Activated naive CD4-positive, alpha-beta T cell treated with anti-CD3 and anti-CD28 coated beads, Interleukin-2, amount 10 ng/mL, durations not matched to agents 7 days and 5 days (primary cell): ENCODE results near the gene MINDY3.
"Not testable (repeated sequence)": the region's sequence is repeated elsewhere in the genome, so short reads cannot be mapped to it uniquely, and the experiment has no call there.

Experiments used
- CTCF ChIA-PET: fragments of 350-600 bp; sonication (Branson Sonifier 250); formaldehyde crosslinking; loops from one replicate; lab custom pipeline; 2021; ENCODE audit warnings: antibody characterized with exemption; lab: Charles Lee
- DNase-seq: peaks from one replicate; pipeline ENCODE4 v3.0.0-alpha.2; 2020
- H3K27ac Mint-ChIP-seq: one replicate; pipeline ENCODE4 v1.8.0; 2021; ENCODE audit warnings: mild to moderate bottlenecking, moderate library complexity, mixed read lengths
- H3K27me3 Mint-ChIP-seq: one replicate; pipeline ENCODE4 v1.8.0; 2021; ENCODE audit warnings: mild to moderate bottlenecking, mixed read lengths
- H3K36me3 Mint-ChIP-seq: one replicate; pipeline ENCODE4 v1.8.0; 2021; ENCODE audit warnings: mixed read lengths
- H3K4me1 Mint-ChIP-seq: one replicate; pipeline ENCODE4 v1.8.0; 2021; ENCODE audit warnings: mixed read lengths
- H3K4me3 Mint-ChIP-seq: one replicate; pipeline ENCODE4 v1.8.0; 2021; ENCODE audit warnings: mild to moderate bottlenecking, moderate library complexity, mixed read lengths
- H3K9me3 Mint-ChIP-seq: one replicate; pipeline ENCODE4 v1.8.0; 2021; ENCODE audit warnings: mixed read lengths

Gene MINDY3

GRCh38 chr10:15859906-15860691, at the start of gene MINDY3:
Gene MINDY3 (minus strand): TSS chr10:15860507. CDS start chr10:15860299, 208 bp downstream.
- H3K4me3 Mint-ChIP-seq = peak within 1 kb of the TSS; percentile 95

GRCh38 chr10:15901889-15902288, 41.6 kb upstream of the MINDY3 start:
- no peaks in the 10 kb centered on the region for H3K9me3 Mint-ChIP-seq

More at GRCh38 chr10:15859906-15860691, at the start of gene MINDY3:
- Mint-ChIP-seq H3K27ac (peak within 1 kb of the TSS; percentile 93), H3K27me3 (peaks cover 8% of the 10 kb centered on the region), H3K4me1 (peaks cover 41% of the 10 kb centered on the region), H3K9me3 (no peaks in the 10 kb centered on the region), H3K36me3 (peaks cover 13% of the 10 kb centered on the region)
- peak; percentile 89 for DNase-seq
- CTCF ChIA-PET = interaction anchor here (0.8 kb wide), 1 partner anchor 42 kb away, joined by 3 read pairs; no protein-coding TSS in a partner anchor

GRCh38 chr10:15898046-15898445, 37.7 kb upstream of the MINDY3 start:
- no peak overlapping the region for H3K27ac Mint-ChIP-seq
- peaks cover 4% of the 10 kb centered on the region for H3K27me3 Mint-ChIP-seq
- H3K9me3 Mint-ChIP-seq = no peaks in the 10 kb centered on the region
- no peaks in the 10 kb centered on the region for H3K4me1 Mint-ChIP-seq
- DNase-seq = no peak
- no peak overlapping the region for H3K4me3 Mint-ChIP-seq
- no peaks in the 10 kb centered on the region for H3K36me3 Mint-ChIP-seq
- CTCF ChIA-PET = no interaction called here

More at GRCh38 chr10:15901889-15902288, 41.6 kb upstream of the MINDY3 start:
- Mint-ChIP-seq H3K4me3 (no peak overlapping the region), H3K4me1 (no peaks in the 10 kb centered on the region), H3K27ac (no peak overlapping the region), H3K36me3 (no peaks in the 10 kb centered on the region), H3K27me3 (no peaks in the 10 kb centered on the region)
- CTCF ChIA-PET = interaction anchor here (0.5 to 1.9 kb wide), 11 partner anchors 17 to 912 kb away, joined by 3 to 6 read pairs (median 4); no protein-coding TSS in a partner anchor
- DNase-seq = no peak

GRCh38 chr10:15897287-15897686, 37.0 kb upstream of the MINDY3 start:
- Mint-ChIP-seq H3K4me3 (no peak overlapping the region), H3K4me1 (no peaks in the 10 kb centered on the region), H3K36me3 (no peaks in the 10 kb centered on the region), H3K27me3 (peaks cover 9% of the 10 kb centered on the region), H3K27ac (no peak overlapping the region), H3K9me3 (no peaks in the 10 kb centered on the region)
- no peak for DNase-seq
- CTCF ChIA-PET = no interaction called here

- H3K27me3 Mint-ChIP-seq = peaks cover 9% of the 10 kb centered on the region
- no peak overlapping the region for H3K4me3 Mint-ChIP-seq
- no peak overlapping the region for H3K27ac Mint-ChIP-seq
- H3K4me1 Mint-ChIP-seq = no peaks in the 10 kb centered on the region
- H3K9me3 Mint-ChIP-seq = no peaks in the 10 kb centered on the region
- DNase-seq = no peak
- CTCF ChIA-PET = no interaction called here
- no peaks in the 10 kb centered on the region for H3K36me3 Mint-ChIP-seq
Measured at GRCh38 chr10:15896654-15897053, 36.3 kb upstream of the MINDY3 start.

- Mint-ChIP-seq H3K4me1 (no peaks in the 10 kb centered on the region), H3K4me3 (no peak overlapping the region), H3K36me3 (no peaks in the 10 kb centered on the region), H3K27me3 (peaks cover 29% of the 10 kb centered on the region), H3K9me3 (no peaks in the 10 kb centered on the region), H3K27ac (no peak overlapping the region)
- no peak for DNase-seq
- CTCF ChIA-PET = interaction anchor here (1.7 kb wide), 1 partner anchor 18 kb away, joined by 5 read pairs; no protein-coding TSS in a partner anchor
Measured at GRCh38 chr10:15884447-15884846, 24.1 kb upstream of the MINDY3 start.

GRCh38 chr10:15881542-15881941, 21.2 kb upstream of the MINDY3 start:
- Mint-ChIP-seq H3K27ac (no peak overlapping the region), H3K4me3 (no peak overlapping the region), H3K36me3 (no peaks in the 10 kb centered on the region), H3K9me3 (no peaks in the 10 kb centered on the region), H3K27me3 (peaks cover 29% of the 10 kb centered on the region), H3K4me1 (no peaks in the 10 kb centered on the region)
- no peak for DNase-seq
- CTCF ChIA-PET = interaction anchor here (1.1 kb wide), 1 partner anchor 928 kb away, joined by 3 read pairs; no protein-coding TSS in a partner anchor

- no peak for DNase-seq
- H3K27ac Mint-ChIP-seq = no peak overlapping the region
- H3K36me3 Mint-ChIP-seq = no peaks in the 10 kb centered on the region
- CTCF ChIA-PET = interaction anchor here (0.6 to 1.8 kb wide), 3 partner anchors 23 to 898 kb away, joined by 3 to 6 read pairs (median 3); no protein-coding TSS in a partner anchor
- no peaks in the 10 kb centered on the region for H3K9me3 Mint-ChIP-seq
- no peak overlapping the region for H3K4me3 Mint-ChIP-seq
- H3K4me1 Mint-ChIP-seq = no peaks in the 10 kb centered on the region
- H3K27me3 Mint-ChIP-seq = peaks cover 29% of the 10 kb centered on the region
Measured at GRCh38 chr10:15879663-15880062, 19.4 kb upstream of the MINDY3 start.

- Mint-ChIP-seq H3K27me3 (peaks cover 29% of the 10 kb centered on the region), H3K9me3 (no peaks in the 10 kb centered on the region), H3K27ac (no peak overlapping the region), H3K4me1 (no peaks in the 10 kb centered on the region), H3K4me3 (no peak overlapping the region), H3K36me3 (no peaks in the 10 kb centered on the region)
- CTCF ChIA-PET = interaction anchor here (1.1 to 1.8 kb wide), 2 partner anchors 23 to 899 kb away, joined by 3 to 6 read pairs; no protein-coding TSS in a partner anchor
- DNase-seq = peak; percentile 19
Measured at GRCh38 chr10:15879058-15879457, 18.8 kb upstream of the MINDY3 start.

GRCh38 chr10:15877836-15878576, 17.7 kb upstream of the MINDY3 start:
- no peaks in the 10 kb centered on the region for H3K36me3 Mint-ChIP-seq
- H3K27me3 Mint-ChIP-seq = peaks cover 38% of the 10 kb centered on the region
- no peak for DNase-seq
- no peak overlapping the region for H3K27ac Mint-ChIP-seq
- H3K4me1 Mint-ChIP-seq = no peaks in the 10 kb centered on the region
- H3K9me3 Mint-ChIP-seq = no peaks in the 10 kb centered on the region
- H3K4me3 Mint-ChIP-seq = no peak overlapping the region
- CTCF ChIA-PET = no interaction called here

- H3K9me3 Mint-ChIP-seq, H3K27ac Mint-ChIP-seq, DNase-seq, H3K4me3 Mint-ChIP-seq, H3K36me3 Mint-ChIP-seq, H3K4me1 Mint-ChIP-seq, CTCF ChIA-PET: not testable (repeated sequence)
- H3K27me3 Mint-ChIP-seq = peaks cover 36% of the 10 kb centered on the region
Measured at GRCh38 chr10:15876274-15876673, 16.0 kb upstream of the MINDY3 start.

GRCh38 chr10:15872645-15873044, 12.3 kb upstream of the MINDY3 start:
- CTCF ChIA-PET, DNase-seq, H3K4me3 Mint-ChIP-seq, H3K36me3 Mint-ChIP-seq, H3K4me1 Mint-ChIP-seq, H3K9me3 Mint-ChIP-seq, H3K27ac Mint-ChIP-seq: not testable (repeated sequence)
- H3K27me3 Mint-ChIP-seq = peaks cover 42% of the 10 kb centered on the region

GRCh38 chr10:15871823-15872222, 11.5 kb upstream of the MINDY3 start:
- Mint-ChIP-seq H3K27ac (no peak overlapping the region), H3K4me3 (no peak overlapping the region), H3K27me3 (peaks cover 48% of the 10 kb centered on the region), H3K36me3 (no peaks in the 10 kb centered on the region), H3K4me1 (no peaks in the 10 kb centered on the region), H3K9me3 (no peaks in the 10 kb centered on the region)
- DNase-seq = no peak
- CTCF ChIA-PET = no interaction called here

GRCh38 chr10:15869935-15870334, 9.6 kb upstream of the MINDY3 start:
- peaks cover 47% of the 10 kb centered on the region for H3K27me3 Mint-ChIP-seq
- H3K27ac Mint-ChIP-seq = no peak overlapping the region
- DNase-seq = no peak
- H3K9me3 Mint-ChIP-seq = no peaks in the 10 kb centered on the region
- no peaks in the 10 kb centered on the region for H3K36me3 Mint-ChIP-seq
- no peak overlapping the region for H3K4me3 Mint-ChIP-seq
- CTCF ChIA-PET = no interaction called here
- no peaks in the 10 kb centered on the region for H3K4me1 Mint-ChIP-seq
